GM12878 (cell line): ENCODE results near the gene HGS. TPM values are rescaled to one million over a fixed set of nuclear protein-coding genes. Genes with fewer than 3 reads are reported as not detected.

Source experiments
- ATAC-seq: fragments of 200-7000 bp; cut with Tn5 transposase; 3 replicates; pipeline ENCODE4 v1.9.1; 2020; ENCODE audit warnings: mild to moderate bottlenecking, moderate library complexity
- BruUV-seq: library from RNA; stranded (reverse); fragments of 400-500 nt; replicated peaks from 2 replicates; lab custom pipeline; 2021; lab: Mats Ljungman, UMichigan
- CTCF ChIA-PET: fragments of 300-600 bp; sonication (Branson Sonifier 250); formaldehyde crosslinking; extraction: SDS; loops from one replicate; lab custom pipeline; 2021; ENCODE audit warnings: inconsistent platforms; lab: Yijun Ruan, JAX
- POLR2A ChIA-PET: fragments of 350-600 bp; formaldehyde crosslinking; extraction: SDS; loops from one replicate; lab custom pipeline; 2021; ENCODE audit warnings: inconsistent platforms; lab: Charles Lee
- RAD21 ChIA-PET: fragments of 300-600 bp; sonication (Branson Sonifier 250); formaldehyde crosslinking; loops from one replicate; lab custom pipeline; 2023; ENCODE audit warnings: antibody characterized with exemption; ENCODE audit not compliant: unreplicated experiment; lab: Charles Lee
- SMC1A ChIA-PET: fragments of 300-600 bp; sonication (Branson Sonifier 250); formaldehyde crosslinking; loops from one replicate; lab custom pipeline; 2023; ENCODE audit not compliant: unreplicated experiment, uncharacterized antibody; lab: Charles Lee
- DNase-seq: peaks from one replicate; pipeline ENCODE4 v3.0.0-alpha.2; 2011; ENCODE audit warnings: low read depth, low spot score
- FAIRE-seq: peaks from 3 replicates; lab custom pipeline; 2011; peaks lifted over from hg19 to GRCh38; lab: Jason Lieb, UNC
- H2AFZ ChIP-seq: 2 replicates; pipeline ENCODE4 v1.6.0; 2011; ENCODE audit warnings: low read depth, low read length, control low read depth; ENCODE audit not compliant: control insufficient read depth
- H3K27ac ChIP-seq: 2 replicates; pipeline ENCODE4 v1.5.1; 2011; ENCODE audit warnings: control low read depth; ENCODE audit not compliant: control insufficient read depth, insufficient read depth
- H3K27me3 ChIP-seq, 2 experiments: replicated peaks in 1 of 2; 2 replicates each; pipeline versions ENCODE4 v1.6.0 to v1.6.1; 2011; ENCODE audit warnings: low read length in 1 of 2; ENCODE audit not compliant: control insufficient read depth in 2 of 2, insufficient read depth in 2 of 2
- H3K36me3 ChIP-seq, 2 experiments: 2 replicates each; pipeline ENCODE4 v1.5.1; 2011; ENCODE audit warnings: low read length in 1 of 2; ENCODE audit not compliant: control insufficient read depth in 2 of 2, insufficient read depth in 2 of 2
- H3K4me1 ChIP-seq: 2 replicates; pipeline ENCODE4 v1.6.1; 2011; ENCODE audit warnings: mild to moderate bottlenecking, low read length, moderate library complexity, mixed read lengths; ENCODE audit not compliant: control insufficient read depth, insufficient read depth
- H3K4me2 ChIP-seq: 2 replicates; pipeline ENCODE4 v1.6.0; 2011; ENCODE audit warnings: control low read depth; ENCODE audit not compliant: control insufficient read depth, insufficient read depth
- H3K4me3 ChIP-seq: fragments of 200-600 bp; sonication (generic); 2 replicates; pipeline ENCODE4 v1.5.1; 2016
- H3K79me2 ChIP-seq: 2 replicates; pipeline ENCODE4 v1.6.0; 2011; ENCODE audit warnings: low read length; ENCODE audit not compliant: control insufficient read depth, insufficient read depth
- H3K9ac ChIP-seq: 2 replicates; pipeline ENCODE4 v1.8.0; 2011; ENCODE audit warnings: low read length, control low read depth, mixed read lengths; ENCODE audit not compliant: control insufficient read depth, insufficient read depth
- H3K9me3 ChIP-seq: replicated peaks from 3 replicates; pipeline ENCODE4 v1.5.1; 2011; ENCODE audit warnings: mild to moderate bottlenecking, low read length; ENCODE audit not compliant: control insufficient read depth, insufficient read depth
- H4K20me1 ChIP-seq: 2 replicates; pipeline ENCODE4 v1.6.0; 2011; ENCODE audit not compliant: control insufficient read depth, insufficient read depth
- ATF7 ChIP-seq: fragments of 450-650 bp; IDR thresholded peaks from 2 replicates; pipeline ENCODE4 v1.6.1; 2016; ENCODE audit warnings: low read depth, mild to moderate bottlenecking
- BCLAF1 ChIP-seq: fragments of 450-650 bp; IDR thresholded peaks from 2 replicates; pipeline ENCODE4 v1.6.1; 2017; ENCODE audit warnings: antibody characterized with exemption, mild to moderate bottlenecking, moderate library complexity
- CBX5 ChIP-seq: sonication (generic); IDR thresholded peaks from 2 replicates; pipeline ENCODE4 v1.6.1; 2016; ENCODE audit warnings: low read depth, moderate library complexity, mild to moderate bottlenecking, inconsistent platforms
- EGR1 ChIP-seq, 2 experiments: IDR thresholded peaks; 1 replicate in 1 of 2; 2 replicates in 1 of 2; pipeline ENCODE4 v1.6.1; 2011 to 2012; ENCODE audit warnings: low read depth in 2 of 2, low read length in 2 of 2, borderline replicate concordance in 1 of 2, mild to moderate bottlenecking in 1 of 2, moderate library complexity in 1 of 2
- IKZF1 ChIP-seq: fragments of 450-650 bp; conservative IDR thresholded peaks from 2 replicates; pipeline ENCODE4 v1.6.1; 2017; ENCODE audit warnings: antibody characterized with exemption, mild to moderate bottlenecking
- IRF5 ChIP-seq: fragments of 450-650 bp; IDR thresholded peaks from 2 replicates; pipeline ENCODE4 v1.6.1; 2017; ENCODE audit warnings: borderline replicate concordance
- MLLT1 ChIP-seq: fragments of 450-650 bp; IDR thresholded peaks from 2 replicates; pipeline ENCODE4 v1.6.1; 2016; ENCODE audit warnings: mild to moderate bottlenecking
- SREBF2 ChIP-seq: IDR thresholded peaks from 2 replicates; pipeline ENCODE4 v1.6.1; 2012; ENCODE audit warnings: mild to moderate bottlenecking, low read length
- SUZ12 ChIP-seq: fragments of 200-600 bp; sonication (generic); IDR thresholded peaks from one replicate; pipeline ENCODE4 v1.6.1; 2018; ENCODE audit warnings: antibody characterized with exemption, mild to moderate bottlenecking; ENCODE audit not compliant: unreplicated experiment
- TCF3 ChIP-seq: IDR thresholded peaks from 2 replicates; pipeline ENCODE4 v1.6.1; 2012; ENCODE audit warnings: low read depth, mild to moderate bottlenecking, low read length, borderline replicate concordance; ENCODE audit not compliant: insufficient read depth
- YY1 ChIP-seq: IDR thresholded peaks from 2 replicates; pipeline ENCODE4 v1.6.1; 2011; ENCODE audit warnings: low read depth, mild to moderate bottlenecking, low read length
- ZNF384 ChIP-seq: IDR thresholded peaks from 2 replicates; pipeline ENCODE4 v1.6.1; 2012; ENCODE audit warnings: low read depth, mild to moderate bottlenecking, low read length, improper control_type of control experiment, borderline replicate concordance
- WGBS: methylation state at CpG from one replicate; pipeline ENCODE4 v1.1.6; 2016; ENCODE audit warnings: low lambda C conversion rate; ENCODE audit not compliant: insufficient replicate concordance, insufficient coverage; ENCODE audit errors: missing lambda C conversion rate; 5-methylcytosine and 5-hydroxymethylcytosine counted together
- in situ Hi-C: fragments of 300-500 bp; cut with MboI; formaldehyde crosslinking; loops from 9 replicates; pipeline ENCODE4 v1.14.3; 2018; ENCODE audit warnings: mixed read lengths
- intact Hi-C: fragments of 100-400 bp; cut with micrococcal nuclease; formaldehyde crosslinking; loops from one replicate; pipeline ENCODE4 v1.14.2; 2022; ENCODE audit not compliant: unreplicated experiment
- polyA plus RNA-seq, 11 experiments: library from polyadenylated mRNA; depleted of rRNA in 4 of 11; unstranded in 6 of 11; stranded (reverse) in 5 of 11; fragments of >200 nt; fragmentation: Nextera tagmentation in 4 of 11; fragmentation: Illumina TruSeq in 1 of 11; extraction: Ambion mirVana in 4 of 11; extraction: Trizol in 1 of 11; gene quantifications; 1 replicate in 1 of 11; 2 replicates in 10 of 11; pipeline versions ENCODE4 v1.2.1 to v1.2.3, GENCODE V29; 2011 to 2016; ENCODE audit warnings: inconsistent platforms in 2 of 11, missing spikeins in 2 of 11, low read depth in 1 of 11
- total RNA-seq, 4 experiments: library from RNA; depleted of rRNA in 3 of 4; stranded (reverse); fragments of >200 nt in 3 of 4; fragmentation: Illumina TruSeq in 1 of 4; extraction: Trizol in 1 of 4; gene quantifications; 2 replicates each; pipeline versions ENCODE4 v1.2.1 to v1.2.3, GENCODE V29; 2013 to 2021

Gene HGS
- total and polyA plus RNA-seq, 10 of the 15 experiments (the other 5 are each of a cell fraction or from before 2014, with no cell fraction given), result 2.2 to 85.6 (median 55.3) TPM

GRCh38 chr17:81695211-81695610 is 11.4 kb downstream of the HGS start:
- ChIA-PET RAD21 (no interaction called here), SMC1A (no interaction called here)
- in situ Hi-C loops, result no loop called here

More at GRCh38 chr17:81695211-81695610, 11.4 kb downstream of the HGS start:
- Histone ChIP-seq H3K9ac (no peak overlapping the region), H3K4me3 (no peak overlapping the region), H2AFZ (no peak overlapping the region), H3K4me2 (no peak overlapping the region), H3K9me3 (no peaks in the 10 kb centered on the region), H4K20me1 (no peaks in the 10 kb centered on the region), H3K4me1 (no peaks in the 10 kb centered on the region), H3K79me2 (no peaks in the 10 kb centered on the region), H3K36me3 (peaks cover 19 to 49% of the 10 kb centered on the region in 2 experiments; a peak in 3 of 4 replicates), H3K27me3 (no peaks in the 10 kb centered on the region), H3K27ac (no peak overlapping the region)
- ChIA-PET CTCF (no interaction called here), POLR2A (no interaction called here)
- TF ChIP-seq ZNF384 (no peak), SUZ12 (no peak), MLLT1 (no peak), TCF3 (no peak), IRF5 (no peak), BCLAF1 (no peak), YY1 (no peak), EGR1 (IDR thresholded peaks at IDR 0.05; ENCODE audit: borderline replicate concordance in 1 of 2, low read depth in 2 of 2, low read length in 2 of 2) (no peak), ATF7 (no peak), CBX5 (no peak), IKZF1 (no peak), SREBF2 (no peak)
- no peak for ATAC-seq
- no peak for DNase-seq
- no TSS peak for BruUV-seq
- FAIRE-seq, result no peak
- intact Hi-C loops, result no loop called here
- 82% methylated on average over 6 of the region's 6 CpGs for WGBS
